Left lung (tissue), 10 donors: ENCODE data around the gene UNC5C. TPM values are rescaled to one million over a fixed set of nuclear protein-coding genes. Genes with fewer than 3 reads are reported as not detected.

Experiments used
- ATAC-seq: fragments of 200-7000 bp; cut with Tn5 transposase; one replicate; pipeline ENCODE4 v1.9.1; 2020; ENCODE audit warnings: moderate library complexity
- DNase-seq, 4 donors: peaks; one replicate each; pipeline ENCODE4 v3.0.0-alpha.2; 2013 to 2020
- H3K27ac ChIP-seq, 2 donors: fragments of 200-600 bp; sonication (generic) in 1 of 2; one replicate each; pipeline versions ENCODE4 v1.5.0 to v1.8.0; 2020 to 2021
- H3K27me3 ChIP-seq, 2 donors: fragments of 200-600 bp; sonication (generic) in 1 of 2; one replicate each; pipeline versions ENCODE4 v1.5.0 to v1.8.0; 2020 to 2021
- H3K36me3 ChIP-seq, 2 donors: fragments of 200-600 bp; sonication (generic) in 1 of 2; one replicate each; pipeline versions ENCODE4 v1.5.0 to v1.8.0; 2020 to 2021
- H3K4me1 ChIP-seq, 2 donors: fragments of 200-600 bp; one replicate each; pipeline ENCODE4 v1.8.0; 2021
- H3K4me3 ChIP-seq, 2 donors: fragments of 200-600 bp; sonication (generic) in 1 of 2; one replicate each; pipeline versions ENCODE4 v1.5.0 to v1.8.0; 2020 to 2021; ENCODE audit warnings: mild to moderate bottlenecking in 1 of 2
- H3K9me3 ChIP-seq, 2 donors: fragments of 200-600 bp; sonication (generic) in 1 of 2; one replicate each; pipeline versions ENCODE4 v1.5.0 to v1.8.0; 2020 to 2021
- CTCF ChIP-seq, 2 donors: fragments of 200-600 bp; sonication (generic) in 1 of 2; IDR thresholded peaks; one replicate each; pipeline versions ENCODE4 v1.5.0 to v1.8.0; 2021; ENCODE audit warnings: antibody characterized with exemption in 2 of 2
- intact Hi-C, 2 donors: fragments of 100-400 bp; cut with DNase I; formaldehyde crosslinking; loops; one replicate each; pipeline versions ENCODE4 v1.11.2 to v1.14.2; 2022
- polyA plus RNA-seq, 6 donors: library from polyadenylated mRNA; unstranded; fragments of 120-200 nt; gene quantifications; one replicate each; pipeline ENCODE4 v1.2.1, GENCODE V29; 2013; ENCODE audit not compliant: insufficient read length in 6 of 6
- total RNA-seq, 2 donors: library from RNA; stranded (reverse); fragmentation: NEBNext Ultra II Directional; extraction: Animal tissue kit (Norgen Biotek cat#: 25700); gene quantifications; one replicate each; pipeline ENCODE4 v1.2.1, GENCODE V29; 2021
- donor health status: DM: no; HTN: yes; CAD: no.
- donor health status: DM: no; HTN: no; CAD: no.

The UNC5C gene
- total and polyA plus RNA-seq, 8 donors: 9.0 to 49.5 (median 40.5) TPM

GRCh38 chr4:95118497-95118896, 430.3 kb downstream of the UNC5C start:
- no peaks in the 10 kb centered on the region for H3K9me3 ChIP-seq
- no peak for TF ChIP-seq CTCF (IDR thresholded peaks at IDR 0.05)
- H3K36me3 ChIP-seq: no peaks in the 10 kb centered on the region
- H3K4me3 ChIP-seq: no peak overlapping the region
- DNase-seq: no peak
- no peaks in the 10 kb centered on the region for H3K4me1 ChIP-seq
- no peak overlapping the region for H3K27ac ChIP-seq
- H3K27me3 ChIP-seq: no peaks in the 10 kb centered on the region
- intact Hi-C loops: no loop called here
- ATAC-seq: no peak

GRCh38 chr4:95114521-95114920, 434.3 kb downstream of the UNC5C start:
- ATAC-seq: no peak
- no peak for DNase-seq
- no peak overlapping the region for H3K27ac ChIP-seq
- H3K36me3 ChIP-seq: no peaks in the 10 kb centered on the region
- no peak for TF ChIP-seq CTCF (IDR thresholded peaks at IDR 0.05)
- H3K4me3 ChIP-seq: no peak overlapping the region
- intact Hi-C loops: no loop called here
- no peaks in the 10 kb centered on the region for H3K27me3 ChIP-seq
- no peaks in the 10 kb centered on the region for H3K4me1 ChIP-seq
- H3K9me3 ChIP-seq: no peaks in the 10 kb centered on the region
